Measurements from ENCODE around the gene COMMD1. TPM values are rescaled to one million over a fixed set of nuclear protein-coding genes. Genes with fewer than 3 reads are reported as not detected.

COMMD1 gene
- polyA plus RNA-seq, 2 of the 4 experiments (the other 2 are of a cell fraction) = 54.1 to 57.3 TPM

GRCh38 chr2:62156861-62157496 is 251.5 kb downstream of the COMMD1 start:
- CTCF ChIA-PET = no interaction called here
- ATAC-seq (no peak; a peak in 1 of 6 replicates), DNase-seq (ENCODE audit: low read depth in 1 of 2, low spot score in 1 of 2) (no peak), FAIRE-seq (no peak)
- 78% methylated on average over 6 of the region's 6 CpGs for WGBS (ENCODE audit: missing lambda C conversion rate)
- H3K4me3 ChIP-seq = no peak overlapping the region
- TF ChIP-seq REST (IDR thresholded peaks at IDR 0.05) (no peak), EP300 (IDR thresholded peaks at IDR 0.05) (no peak), TP53 (CRISPR knock-in tag; IDR thresholded peaks at IDR 0.05) (no peak), USF2 (IDR thresholded peaks at IDR 0.05) (no peak), NFE2L2 (conservative IDR thresholded peaks at IDR 0.05; ENCODE audit: low read length) (no peak), NPAS2 (CRISPR knock-in tag; IDR thresholded peaks at IDR 0.05; ENCODE audit: borderline replicate concordance) (no peak), ATOH8 (CRISPR knock-in tag; IDR thresholded peaks at IDR 0.05; ENCODE audit: low read depth) (no peak), ZC3H11A (IDR thresholded peaks at IDR 0.05) (no peak), BCL3 (IDR thresholded peaks at IDR 0.05) (no peak), ELK1 (IDR thresholded peaks at IDR 0.05; ENCODE audit: low read depth, low read length) (no peak), ESRRA (IDR thresholded peaks at IDR 0.05; ENCODE audit: borderline replicate concordance, low read length) (no peak), JUN (IDR thresholded peaks at IDR 0.05) (no peak), EHMT2 (IDR thresholded peaks at IDR 0.05; ENCODE audit: low read depth) (no peak)
- no peak overlapping the region for H3K27ac ChIP-seq
- peaks cover 4% of the 10 kb centered on the region; the same call in 2 of the 3 replicates for H3K4me1 ChIP-seq
- H3K9me3 ChIP-seq = no peaks in the 10 kb centered on the region
- POLR2A ChIA-PET = no interaction called here
- H3K4me2 ChIP-seq = no peak overlapping the region

- ChIA-PET CTCF (no interaction called here), POLR2A (no interaction called here)
- Histone ChIP-seq H3K4me1 (no peaks in the 10 kb centered on the region), H3K27ac (no peak overlapping the region), H3K9me3 (no peaks in the 10 kb centered on the region), H3K4me3 (no peak overlapping the region), H3K4me2 (no peak overlapping the region)
- no peak for DNase-seq (ENCODE audit: low read depth in 1 of 2, low spot score in 1 of 2)
- no peak for FAIRE-seq
- no peak for TF ChIP-seq KDM5A (IDR thresholded peaks at IDR 0.05)
- TF ChIP-seq ESRRA (IDR thresholded peaks at IDR 0.05; ENCODE audit: borderline replicate concordance, low read length) = no peak
- TF ChIP-seq CHD4 (IDR thresholded peaks at IDR 0.05; ENCODE audit: borderline replicate concordance) = no peak
- no peak for TF ChIP-seq SMC3 (IDR thresholded peaks at IDR 0.05)
- no peak for TF ChIP-seq ATOH8 (CRISPR knock-in tag; IDR thresholded peaks at IDR 0.05; ENCODE audit: low read depth)
- TF ChIP-seq RARB (CRISPR knock-in tag; IDR thresholded peaks at IDR 0.05) = no peak
- no peak for TF ChIP-seq HOXA7 (CRISPR knock-in tag; IDR thresholded peaks at IDR 0.05)
- no peak for TF ChIP-seq NR3C1 (IDR thresholded peaks at IDR 0.05)
- no peak for TF ChIP-seq CBX8 (IDR thresholded peaks at IDR 0.05)
- TF ChIP-seq JUNB (IDR thresholded peaks at IDR 0.05) = no peak
- 62% methylated on average over 9 of the region's 9 CpGs for WGBS (ENCODE audit: missing lambda C conversion rate)
- ATAC-seq = no peak
Measured at GRCh38 chr2:62158444-62159121, 253.1 kb downstream of the COMMD1 start.
